Activated T-cell treated with anti-CD3 and anti-CD28 coated beads for 4 hours (primary cell): ENCODE data around the gene PCARE.
"Not testable (repeated sequence)": the region's sequence is repeated elsewhere in the genome, so short reads cannot be mapped to it uniquely, and the experiment has no call there.

ENCODE experiments used
- DNase-seq: peaks from one replicate; pipeline ENCODE4 v3.0.0-alpha.2; 2020

Gene PCARE

GRCh38 chr2:29090311-29090710 lies 16.0 kb upstream of the PCARE start:
- DNase-seq = not testable (repeated sequence)

GRCh38 chr2:29084554-29084953 lies 10.2 kb upstream of the PCARE start:
- DNase-seq = no peak

- no peak for DNase-seq
Measured at GRCh38 chr2:29082804-29083495, 8.6 kb upstream of the PCARE start.

- no peak for DNase-seq
Measured at GRCh38 chr2:29080886-29081743, 6.8 kb upstream of the PCARE start.

GRCh38 chr2:29079887-29080286 lies 5.6 kb upstream of the PCARE start:
- DNase-seq = no peak

- DNase-seq = no peak
Measured at GRCh38 chr2:29075894-29076705, 1.8 kb upstream of the PCARE start.

- DNase-seq = no peak
Measured at GRCh38 chr2:29073933-29074332, 390 bp downstream of the PCARE start.

GRCh38 chr2:29072971-29073725 lies 1.2 kb downstream of the PCARE start:
- DNase-seq = no peak

GRCh38 chr2:29072251-29072650 lies 2.1 kb downstream of the PCARE start:
- no peak for DNase-seq

GRCh38 chr2:29071032-29071975 lies 3.0 kb downstream of the PCARE start:
- DNase-seq = no peak

GRCh38 chr2:29070526-29070925 lies 3.8 kb downstream of the PCARE start:
- DNase-seq = no peak

- DNase-seq = no peak
Measured at GRCh38 chr2:29068513-29068912, 5.8 kb downstream of the PCARE start.

GRCh38 chr2:29066997-29067605 lies 7.2 kb downstream of the PCARE start:
- DNase-seq = no peak

GRCh38 chr2:29066271-29066860 lies 8.0 kb downstream of the PCARE start:
- DNase-seq = no peak

GRCh38 chr2:29065068-29065811 lies 9.1 kb downstream of the PCARE start:
- DNase-seq = no peak

GRCh38 chr2:29064746-29065067 lies 9.6 kb downstream of the PCARE start:
- no peak for DNase-seq

GRCh38 chr2:29064346-29064715 lies 10.0 kb downstream of the PCARE start:
- DNase-seq = no peak

- no peak for DNase-seq
Measured at GRCh38 chr2:29063646-29064345, 10.5 kb downstream of the PCARE start.

GRCh38 chr2:29063056-29063455 lies 11.3 kb downstream of the PCARE start:
- no peak for DNase-seq
